Lung (tissue), 12 donors: ENCODE data around the gene PPIL6. TPM values are rescaled to one million over a fixed set of nuclear protein-coding genes. Genes with fewer than 3 reads are reported as not detected.

Experiments used
- ATAC-seq: fragments of 200-7000 bp; cut with Tn5 transposase; one replicate; pipeline ENCODE4 v1.9.1; 2020; ENCODE audit warnings: moderate number of reproducible peaks; ENCODE audit not compliant: insufficient read depth, low FRiP score
- DNase-seq, 3 donors: peaks; one replicate each; pipeline ENCODE4 v3.0.0-alpha.2; 2013 to 2017
- H3K27ac ChIP-seq, 2 donors: one replicate each; pipeline ENCODE4 v1.5.1; 2013; ENCODE audit warnings: mild to moderate bottlenecking in 2 of 2, moderate library complexity in 2 of 2, control low read depth in 1 of 2, inconsistent platforms in 1 of 2, low read depth in 1 of 2, low read length in 1 of 2
- H3K27me3 ChIP-seq, 3 donors: one replicate each; pipeline ENCODE4 v1.5.1; 2013; ENCODE audit warnings: low read length in 2 of 3; ENCODE audit not compliant: control insufficient read depth in 3 of 3, insufficient read depth in 3 of 3
- H3K36me3 ChIP-seq, 4 donors: one replicate each; pipeline ENCODE4 v1.5.1; 2013; ENCODE audit warnings: low read length in 4 of 4, mild to moderate bottlenecking in 1 of 4, moderate library complexity in 1 of 4; ENCODE audit not compliant: control insufficient read depth in 4 of 4, insufficient read depth in 4 of 4
- H3K4me1 ChIP-seq, 5 donors: one replicate each; pipeline ENCODE4 v1.5.1; 2013; ENCODE audit warnings: low read length in 5 of 5, mild to moderate bottlenecking in 2 of 5, moderate library complexity in 1 of 5; ENCODE audit not compliant: control insufficient read depth in 5 of 5, insufficient read depth in 5 of 5
- H3K4me3 ChIP-seq: one replicate; pipeline ENCODE4 v1.5.1; 2013; ENCODE audit warnings: mild to moderate bottlenecking, control low read depth, moderate library complexity
- H3K9ac ChIP-seq, 2 donors: one replicate each; pipeline ENCODE4 v1.5.1; 2013; ENCODE audit warnings: low read length in 2 of 2, control low read depth in 1 of 2; ENCODE audit not compliant: insufficient read depth in 1 of 2
- H3K9me3 ChIP-seq, 4 donors: one replicate each; pipeline ENCODE4 v1.5.1; 2013; ENCODE audit warnings: low read length in 3 of 4, mild to moderate bottlenecking in 1 of 4, moderate library complexity in 1 of 4; ENCODE audit not compliant: control insufficient read depth in 4 of 4, insufficient read depth in 3 of 4
- CTCF ChIP-seq: IDR thresholded peaks from 2 replicates; pipeline ENCODE4 v1.5.1; 2012; ENCODE audit warnings: mild to moderate bottlenecking; ENCODE audit errors: control extremely low read depth, extremely low read depth
- WGBS, 2 donors: extraction: QIAGEN DNeasy Blood & Tissue Kit; methylation state at CpG; one replicate each; pipeline ENCODE4 v1.1.7; 2013; 5-methylcytosine and 5-hydroxymethylcytosine counted together
- polyA plus RNA-seq, 2 donors: library from polyadenylated mRNA; stranded (reverse); fragments of 200-250 nt; gene quantifications; one replicate each; pipeline ENCODE4 v1.2.1, GENCODE V29; 2013
- total RNA-seq, 2 donors: library from RNA; depleted of rRNA in 1 of 2; stranded (reverse); fragments of >200 nt in 1 of 2; gene quantifications; one replicate each; pipeline ENCODE4 v1.2.1, GENCODE V29; 2014 to 2021
- donor health status: control.
- donor health status: control.
- donor health status: Bipolar disorder and iron deficiency.
- donor health status: healthy.
- donor health status: DM: yes; HTN: yes; CAD: no.

PPIL6 gene
- total and polyA plus RNA-seq, 4 donors: 6.3 to 18.1 (median 13.3) TPM

- H3K36me3 ChIP-seq: no peaks in the 10 kb centered on the region
- no peak overlapping the region for H3K4me3 ChIP-seq
- peaks cover 0 to 5% (median 0%) of the 10 kb centered on the region in 5 donors for H3K4me1 ChIP-seq
- no peaks in the 10 kb centered on the region for H3K9me3 ChIP-seq
- H3K27me3 ChIP-seq: no peaks in the 10 kb centered on the region
- no peak for TF ChIP-seq CTCF
- no peak for DNase-seq
- H3K27ac ChIP-seq: no peak overlapping the region
- 93 to 97% methylated on average over 4 of the region's 4 CpGs for WGBS, 2 donors
- H3K9ac ChIP-seq: no peak overlapping the region
- ATAC-seq: no peak
Observed at GRCh38 chr6:109340811-109341210, 99.6 kb downstream of the PPIL6 start.

Other genes starting within 250 kb of the PPIL6 start
- gene CD164, start 58.2 kb downstream of the PPIL6 start, total RNA-seq: 100 to 1,000 TPM; 255 to 300 TPM
- gene CD164, start 58.2 kb downstream of the PPIL6 start, polyA plus RNA-seq: 100 to 1,000 TPM; 131 to 157 TPM
- 10 to 100 TPM; 18.2 to 22.8 TPM for gene SMPD2, start 96 bp upstream of the PPIL6 start, total RNA-seq
- gene SMPD2, start 96 bp upstream of the PPIL6 start, polyA plus RNA-seq: 10 to 100 TPM; 17.4 to 21.5 TPM
- 10 to 100 TPM; 29.9 to 67.7 TPM for gene MICAL1, start 15.1 kb upstream of the PPIL6 start, total RNA-seq
- gene MICAL1, start 15.1 kb upstream of the PPIL6 start, polyA plus RNA-seq: 10 to 100 TPM; 54.8 to 60.1 TPM
- gene ZBTB24, start 42.6 kb upstream of the PPIL6 start, total RNA-seq: 10 to 100 TPM in 1 of 2 donors, 1 to 10 TPM in 1; 7.5 to 13.9 TPM
- gene ZBTB24, start 42.6 kb upstream of the PPIL6 start, polyA plus RNA-seq: 1 to 10 TPM; 2.9 to 4.4 TPM